NCI-H2107 treated with DMSO at 0.1 percent for 48 hours (cell line): ENCODE data around the gene BID.

Source experiments
- DNase-seq: peaks from one replicate; lab custom pipeline; 2025; ENCODE audit not compliant: unreplicated experiment; lab: John Stamatoyannopoulos, UW

The BID gene

GRCh38 chr22:17803609-17804270 lies 29.5 kb upstream of the BID start:
- DNase-seq, result no peak

- DNase-seq, result no peak
These were observed 28.6 kb upstream of the BID start for GRCh38 chr22:17802822-17803221.

- DNase-seq, result no peak
These were observed 28.1 kb upstream of the BID start for GRCh38 chr22:17802411-17802810.

- no peak for DNase-seq
These were observed 23.7 kb upstream of the BID start for GRCh38 chr22:17797721-17798559.

GRCh38 chr22:17796695-17797094 lies 22.4 kb upstream of the BID start:
- no peak for DNase-seq

GRCh38 chr22:17795661-17796548 lies 21.6 kb upstream of the BID start:
- no peak for DNase-seq

- no peak for DNase-seq
These were observed 20.7 kb upstream of the BID start for GRCh38 chr22:17794726-17795542.

- DNase-seq, result no peak
These were observed 18.7 kb upstream of the BID start for GRCh38 chr22:17792854-17793434.

- no peak for DNase-seq
These were observed 18.0 kb upstream of the BID start for GRCh38 chr22:17792299-17792698.

- no peak for DNase-seq
These were observed 16.9 kb upstream of the BID start for GRCh38 chr22:17791196-17791595.

GRCh38 chr22:17789379-17790200 lies 15.3 kb upstream of the BID start:
- DNase-seq, result no peak

- no peak for DNase-seq
These were observed 14.5 kb upstream of the BID start for GRCh38 chr22:17788528-17789378.

- no peak for DNase-seq
These were observed 13.6 kb upstream of the BID start for GRCh38 chr22:17787716-17788330.

GRCh38 chr22:17787241-17787640 lies 13.0 kb upstream of the BID start:
- no peak for DNase-seq

GRCh38 chr22:17786435-17787161 lies 12.3 kb upstream of the BID start:
- DNase-seq, result no peak

GRCh38 chr22:17785185-17786184 lies 11.2 kb upstream of the BID start:
- no peak for DNase-seq
